SIG-M5 (cell line): ENCODE results near the gene CHD6.

Source experiments
- DNase-seq: peaks from one replicate; lab custom pipeline; 2025; lab: John Stamatoyannopoulos, UW

The CHD6 gene

DNA sequence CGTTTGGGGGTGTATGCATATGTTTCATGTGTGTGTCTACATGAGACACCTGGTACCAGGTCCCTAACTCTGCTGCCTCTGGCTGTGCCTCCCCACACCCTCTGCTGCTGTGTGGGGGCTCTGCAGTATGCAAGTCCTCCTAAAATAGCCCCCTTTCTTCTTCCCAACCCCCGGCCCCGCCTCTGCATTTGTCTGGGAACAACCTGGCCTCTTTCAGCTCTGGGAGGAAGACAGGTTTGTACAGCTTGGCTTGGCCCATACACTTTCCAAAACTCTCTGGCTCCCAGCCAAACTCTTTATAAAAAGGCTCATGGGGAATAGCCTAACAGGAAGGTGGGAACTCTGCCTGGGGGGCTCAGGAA is 224.5 kb downstream of the CHD6 start:
- DNase-seq = no peak

DNA sequence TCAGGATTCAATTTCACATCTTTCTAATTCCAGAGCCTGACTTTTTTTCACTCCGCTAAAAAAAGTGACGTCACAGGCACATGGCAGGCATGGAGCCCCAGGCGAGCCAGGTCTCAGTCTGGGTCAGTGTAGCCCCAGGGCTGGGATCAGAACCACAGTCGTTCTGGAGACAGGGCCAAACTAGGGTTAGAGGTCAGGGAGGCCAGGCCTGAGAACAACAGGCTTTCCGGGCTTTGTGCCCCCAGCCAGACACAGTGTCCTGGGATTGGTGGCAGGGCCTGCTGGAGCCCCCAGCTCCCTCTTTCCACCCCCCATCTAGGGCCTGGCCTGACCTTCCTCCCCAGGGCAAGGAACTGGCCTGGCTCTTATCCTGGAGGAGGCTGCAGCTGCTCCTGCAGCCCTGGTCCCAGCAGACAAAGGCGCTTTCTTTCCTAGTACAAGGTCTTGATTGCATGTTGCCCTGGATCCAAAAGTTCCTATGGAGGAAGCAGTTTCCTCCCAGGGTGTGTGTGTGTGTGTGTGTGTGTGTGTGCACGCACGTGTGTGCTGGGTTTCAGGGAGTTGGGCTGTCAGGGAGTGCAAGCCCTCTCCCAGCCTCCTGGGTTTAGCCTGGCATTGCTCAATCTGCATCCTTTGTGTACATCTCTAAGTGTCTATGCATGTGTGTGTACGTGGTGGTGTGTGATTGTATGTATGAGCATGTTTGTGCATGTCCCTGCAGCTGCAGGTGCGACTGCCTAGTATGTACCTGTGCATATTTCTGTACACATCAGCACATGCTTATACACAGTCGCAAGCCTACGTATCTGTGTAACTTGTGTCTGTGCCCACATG is 225.1 kb downstream of the CHD6 start:
- no peak for DNase-seq

DNA sequence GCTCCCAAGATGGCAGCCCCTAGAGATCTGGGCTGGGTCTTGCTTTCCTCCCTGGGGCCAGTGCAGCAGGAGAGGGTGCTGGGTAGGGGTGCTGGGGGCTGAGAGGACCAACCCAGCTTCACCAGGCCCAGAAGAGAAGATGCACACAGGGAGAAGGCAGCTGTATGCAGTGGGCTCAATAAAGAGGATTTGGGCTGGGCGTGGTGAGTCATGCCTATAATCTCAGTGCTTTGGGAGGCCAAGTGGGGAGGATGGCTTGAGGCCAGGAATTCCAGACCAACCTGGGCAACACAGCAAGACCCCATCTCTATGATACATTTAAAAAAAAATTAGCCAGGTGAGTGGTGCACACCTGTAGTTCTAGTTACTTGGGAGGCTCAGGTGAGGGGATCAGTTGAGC is 225.9 kb downstream of the CHD6 start:
- no peak for DNase-seq

DNA sequence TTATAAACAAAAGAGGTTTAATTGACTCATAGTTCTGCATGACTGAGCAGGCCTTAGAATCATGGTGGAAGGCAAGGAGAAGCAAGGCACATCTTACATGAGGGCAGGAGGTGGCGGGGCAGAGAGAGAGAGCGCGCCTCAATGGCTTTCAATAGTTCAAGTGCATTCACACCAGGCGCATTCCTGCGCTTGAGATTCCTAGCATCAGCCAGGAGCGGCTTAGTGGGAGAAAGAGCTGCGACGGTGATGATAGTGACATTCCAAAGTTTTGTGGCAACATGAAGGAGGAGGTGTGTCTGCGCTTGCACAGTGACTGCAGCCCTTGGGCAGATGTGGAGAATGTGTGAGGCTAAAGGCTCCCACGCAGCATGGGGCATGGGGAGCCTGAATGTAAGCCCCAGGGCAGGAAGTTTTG is 226.6 kb downstream of the CHD6 start:
- no peak for DNase-seq

DNA sequence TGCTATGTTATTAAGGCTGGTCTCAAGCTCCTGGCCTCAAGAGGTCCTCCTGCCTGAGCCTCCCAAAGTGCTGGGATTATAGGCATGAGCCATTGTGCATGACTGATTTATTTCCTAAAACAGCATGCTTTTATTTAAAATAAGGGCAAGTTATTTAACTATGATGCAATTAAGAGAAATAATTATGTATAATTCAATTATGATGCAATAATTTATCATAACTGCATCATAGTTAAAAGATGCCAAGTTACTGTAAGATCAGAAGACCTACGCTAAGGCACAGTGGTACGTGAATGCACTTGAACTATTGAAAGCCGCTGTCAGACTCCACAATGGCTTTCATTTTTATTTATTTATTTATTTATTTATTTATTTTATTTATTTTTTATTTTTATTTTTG is 227.3 kb downstream of the CHD6 start:
- no peak for DNase-seq

DNA sequence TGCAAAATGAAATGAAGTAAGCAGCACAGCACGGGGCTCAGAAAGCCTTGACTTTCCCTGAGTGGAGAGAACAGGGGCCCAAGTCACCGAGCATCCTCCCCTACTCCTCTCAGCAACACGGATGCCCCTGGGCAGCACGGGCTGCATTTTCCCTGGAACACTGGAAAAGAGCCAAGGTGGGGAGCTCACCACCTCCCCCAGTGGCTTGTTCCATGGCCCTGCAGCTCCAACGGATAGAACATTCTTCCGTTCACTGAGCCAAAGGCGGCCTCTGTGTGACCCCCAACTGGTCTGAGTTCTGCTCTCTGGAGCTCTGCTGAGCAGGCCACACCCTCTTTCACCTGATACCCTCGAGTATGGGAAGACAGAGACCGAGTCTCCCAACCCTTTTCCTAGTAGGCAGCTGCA is 230.7 kb downstream of the CHD6 start:
- DNase-seq = no peak

DNA sequence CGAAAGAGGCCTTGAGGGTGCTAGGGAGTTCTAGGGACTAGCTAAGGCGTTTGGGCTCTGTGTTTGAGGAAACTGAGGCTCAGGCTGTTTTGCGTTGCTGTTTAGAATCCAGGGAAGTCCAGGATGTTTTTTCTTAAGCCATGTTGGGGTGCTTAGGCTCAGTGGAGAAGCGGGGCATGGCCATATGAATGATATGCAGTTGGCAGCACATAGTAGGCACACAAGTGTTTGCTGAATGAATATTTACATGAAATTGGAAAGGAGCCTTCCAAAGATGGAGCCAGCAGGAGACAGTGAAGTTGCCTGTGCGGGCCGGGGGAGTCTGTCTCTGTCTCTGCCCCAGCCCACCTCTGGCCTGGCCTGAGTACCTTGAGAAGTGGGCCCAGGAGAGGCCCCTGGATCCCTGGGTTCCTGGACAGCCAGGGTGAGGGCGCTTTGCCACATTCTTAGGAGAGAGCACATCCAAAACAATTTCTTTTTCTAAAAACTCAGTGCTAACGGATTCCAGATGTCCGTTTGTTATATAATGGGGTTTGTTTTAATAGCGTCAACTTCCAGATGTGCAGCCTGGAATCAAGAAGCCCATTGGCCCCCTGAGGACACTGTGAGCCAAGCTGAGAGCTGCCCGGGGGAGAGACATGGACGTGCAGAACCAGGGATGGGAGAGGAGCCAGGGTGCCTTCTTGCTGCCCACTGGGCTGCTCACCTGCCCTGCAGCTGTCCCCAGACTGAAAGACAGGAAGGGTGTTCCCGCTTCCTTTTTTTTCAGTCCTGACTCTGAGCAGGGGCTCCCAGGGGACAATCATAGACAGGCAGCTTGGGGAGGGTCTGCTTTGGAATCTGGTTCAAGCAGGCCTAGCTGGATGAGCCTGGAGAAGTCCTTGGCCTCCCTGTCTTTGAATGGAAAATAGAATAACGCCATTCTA is 231.4 kb downstream of the CHD6 start:
- no peak for DNase-seq

DNA sequence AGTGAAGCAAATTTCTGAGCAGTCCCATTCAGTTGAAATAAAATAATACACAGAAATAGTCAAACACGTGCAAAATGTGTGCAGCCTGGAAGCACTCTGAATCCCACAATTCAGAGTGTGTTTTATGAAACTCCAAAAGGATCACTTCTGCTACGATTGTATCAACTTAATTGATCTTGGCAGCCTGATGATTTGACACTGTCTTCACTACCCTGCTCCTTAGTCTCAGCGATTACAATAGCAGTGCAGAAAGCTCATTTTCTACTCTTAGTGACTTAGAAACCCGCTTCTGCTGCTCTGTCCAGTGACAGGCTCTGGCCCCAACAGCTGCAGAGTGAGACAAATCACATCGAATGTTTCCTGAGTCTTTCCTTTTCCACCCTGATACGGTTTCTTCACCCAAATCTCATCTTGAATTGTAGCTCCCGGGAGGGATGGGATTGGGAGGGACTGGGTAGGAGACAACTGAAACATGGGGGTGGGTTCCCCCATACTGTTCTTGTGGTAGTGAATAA is 235.3 kb downstream of the CHD6 start:
- no peak for DNase-seq

DNA sequence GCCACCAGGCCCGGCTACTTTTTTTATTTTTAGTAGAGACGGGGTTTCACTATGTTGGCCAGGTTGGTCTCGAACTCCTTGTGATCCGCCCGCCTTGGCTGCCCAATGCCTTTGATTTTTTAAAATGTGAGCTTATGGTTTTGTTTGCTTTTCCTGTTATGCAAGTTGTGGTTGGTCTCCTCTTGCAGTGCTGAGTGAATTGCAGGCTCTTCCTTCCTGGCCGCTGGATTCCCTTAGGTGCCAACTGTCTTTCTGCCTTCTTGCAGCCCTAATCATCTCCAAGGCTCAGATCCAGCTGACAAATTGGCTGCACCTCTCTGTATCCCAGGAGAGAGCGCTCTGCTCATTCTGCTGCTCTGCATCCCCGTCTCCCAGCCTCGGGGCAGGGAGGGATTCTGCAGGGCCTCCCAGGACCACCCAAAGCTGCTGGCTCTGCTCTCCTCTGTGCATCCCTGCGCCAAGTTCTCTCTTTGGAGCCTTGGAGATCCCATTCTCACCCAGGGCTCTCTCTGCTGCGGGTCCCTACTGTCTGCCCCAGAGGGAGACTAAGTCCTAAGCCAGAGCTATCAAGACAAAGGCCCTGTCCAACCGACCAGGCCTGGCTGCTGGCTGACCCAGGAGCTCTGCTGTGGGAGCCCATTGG is 237.5 kb downstream of the CHD6 start:
- DNase-seq = no peak

DNA sequence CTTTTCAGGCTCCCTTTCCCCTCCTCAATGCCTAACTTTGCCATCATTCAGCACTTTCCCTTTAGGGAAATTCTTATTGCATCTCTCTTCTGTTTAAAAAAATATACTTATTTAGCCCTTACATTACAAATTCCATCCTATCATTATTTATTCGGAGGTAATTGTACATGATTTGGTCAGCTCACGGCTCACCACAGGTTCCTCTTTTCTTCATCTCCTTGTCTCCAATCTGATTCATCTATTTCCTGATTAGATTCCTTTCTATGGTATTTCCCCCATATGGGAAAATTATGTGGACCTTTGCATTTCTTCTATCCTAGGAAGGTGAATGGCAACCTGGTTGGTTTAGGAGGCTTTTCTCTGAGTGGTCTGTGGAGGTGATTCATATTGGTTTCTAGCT is 238.6 kb downstream of the CHD6 start:
- no peak for DNase-seq

DNA sequence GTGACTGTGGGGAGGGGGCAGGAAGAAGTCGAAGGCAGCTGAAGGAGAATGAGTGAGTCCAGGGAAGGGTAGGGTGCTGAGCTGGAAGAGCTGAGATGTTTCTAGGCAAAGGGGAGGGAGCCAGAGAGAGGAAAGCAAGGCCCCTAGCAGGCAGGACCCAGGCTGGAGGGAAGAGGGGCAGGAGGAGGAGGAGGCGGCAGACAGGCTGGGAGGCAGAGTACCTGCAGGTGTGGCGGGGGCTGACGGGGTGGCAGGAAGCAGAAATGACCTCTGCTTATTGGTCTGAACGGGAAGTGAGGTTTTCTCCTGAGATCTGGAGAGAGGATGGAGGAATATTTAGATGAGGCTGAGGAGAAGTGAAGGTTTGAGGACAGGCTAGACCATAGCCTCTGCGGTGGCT is 240.9 kb downstream of the CHD6 start:
- no peak for DNase-seq

DNA sequence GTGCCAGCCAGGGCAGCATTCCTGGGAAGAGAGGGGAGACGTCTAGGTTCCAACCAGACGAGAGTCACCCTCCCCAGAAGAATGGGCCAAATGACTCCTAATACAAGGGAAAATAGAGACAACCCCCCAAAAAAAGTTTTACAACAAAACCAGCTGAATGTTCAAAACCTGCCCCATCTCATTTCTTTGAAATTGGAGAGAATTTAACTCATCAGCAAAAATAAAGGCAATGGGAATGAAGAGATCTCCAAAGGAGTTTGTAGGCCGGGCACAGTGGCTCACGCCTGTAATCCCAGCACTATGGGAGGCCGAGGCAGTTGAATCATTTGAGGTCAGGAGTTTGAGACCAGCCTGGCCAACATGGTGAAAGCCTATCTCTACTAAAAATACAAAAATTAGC is 241.8 kb downstream of the CHD6 start:
- DNase-seq = no peak

DNA sequence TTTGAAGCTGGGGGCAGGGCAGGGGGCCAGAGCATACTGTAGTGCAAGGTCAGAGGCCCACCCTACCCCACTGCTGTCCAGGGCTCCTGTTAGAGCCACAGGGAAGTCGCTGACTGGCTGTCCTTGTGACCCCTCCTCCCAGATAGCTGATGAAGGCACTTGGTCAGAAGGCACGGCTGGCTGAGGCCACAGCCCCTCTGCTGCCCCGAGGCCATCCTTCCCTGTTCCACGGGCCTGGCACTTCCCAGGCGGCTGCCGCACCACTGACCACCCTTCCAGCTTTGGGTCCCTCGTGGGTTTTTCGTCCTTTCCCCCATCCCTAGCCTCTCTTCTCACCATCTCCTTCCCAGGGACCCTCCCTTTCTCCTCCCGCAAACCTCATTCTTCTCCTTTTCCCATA is 242.3 kb downstream of the CHD6 start:
- no peak for DNase-seq

DNA sequence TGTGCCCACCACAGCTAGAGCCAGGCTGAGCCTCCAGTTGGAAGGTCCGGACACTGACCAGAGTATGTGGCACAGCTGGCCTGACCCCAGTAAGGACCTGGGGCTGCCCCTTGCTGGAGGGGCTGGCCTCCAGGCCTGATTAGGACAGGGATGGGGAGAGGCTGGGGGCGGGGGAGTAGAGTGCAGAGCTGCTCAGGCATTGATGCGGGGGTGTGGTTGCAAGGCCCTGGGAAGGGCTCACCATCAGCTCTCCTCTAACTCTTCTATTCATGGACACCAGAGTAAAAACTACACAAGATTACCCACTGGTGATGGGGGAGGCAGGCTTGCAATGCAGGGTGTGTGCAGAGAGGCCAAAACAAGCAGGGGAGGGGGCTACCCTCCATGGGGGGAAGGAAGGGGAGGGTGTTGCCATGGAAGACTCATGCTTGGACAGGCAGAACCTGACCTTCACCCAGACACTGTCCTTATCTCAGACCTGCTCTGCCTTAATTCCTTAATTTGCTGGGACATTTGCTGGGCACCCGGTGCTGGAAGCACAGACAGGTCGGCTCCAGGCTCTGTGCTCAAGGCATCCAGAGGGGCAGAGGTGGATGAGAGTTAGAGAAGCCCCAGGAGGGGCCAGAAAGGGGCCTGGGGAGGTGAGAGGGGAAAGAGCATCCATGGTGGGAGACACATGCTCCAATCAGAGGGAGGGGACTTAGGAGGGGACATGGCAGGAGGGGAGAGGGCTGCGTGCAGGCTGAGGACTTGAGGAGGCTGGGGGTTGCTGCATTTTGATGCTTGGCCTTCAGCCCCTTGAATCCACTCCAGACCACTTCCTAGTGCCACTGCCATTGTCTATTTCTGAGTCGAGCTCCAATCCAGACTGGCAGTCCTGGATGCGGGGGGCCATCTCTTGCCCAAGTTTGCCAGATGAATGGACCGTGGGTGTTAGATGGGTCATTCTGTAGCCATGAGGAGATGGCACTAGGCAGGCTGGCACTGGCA is 244.0 kb downstream of the CHD6 start:
- no peak for DNase-seq

DNA sequence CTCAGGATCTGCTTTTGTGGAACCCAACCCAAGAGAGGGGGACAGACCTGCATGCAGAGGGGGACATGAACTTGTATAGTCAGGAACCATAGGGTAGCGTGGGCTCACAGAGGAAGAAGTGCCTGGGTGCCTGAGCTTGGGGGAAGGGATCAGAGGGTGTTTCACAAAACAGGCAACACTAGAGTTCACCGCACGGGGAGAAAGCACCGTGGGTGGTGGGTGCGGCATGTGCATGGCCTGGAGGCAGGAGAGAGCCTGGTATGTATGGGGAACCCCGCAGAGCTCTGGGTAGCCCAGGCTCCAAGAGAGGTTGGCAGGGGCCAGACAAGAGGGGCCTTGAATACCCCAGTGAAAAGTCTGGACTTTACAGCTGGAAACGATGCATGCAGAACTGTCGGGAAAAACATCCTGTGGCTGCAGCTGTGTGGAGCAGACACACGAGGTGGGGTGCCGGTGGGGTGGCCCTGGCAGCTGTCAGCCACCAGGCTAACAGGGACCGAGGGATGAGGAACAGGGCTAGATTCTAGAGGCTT is 244.9 kb downstream of the CHD6 start:
- DNase-seq = no peak

DNA sequence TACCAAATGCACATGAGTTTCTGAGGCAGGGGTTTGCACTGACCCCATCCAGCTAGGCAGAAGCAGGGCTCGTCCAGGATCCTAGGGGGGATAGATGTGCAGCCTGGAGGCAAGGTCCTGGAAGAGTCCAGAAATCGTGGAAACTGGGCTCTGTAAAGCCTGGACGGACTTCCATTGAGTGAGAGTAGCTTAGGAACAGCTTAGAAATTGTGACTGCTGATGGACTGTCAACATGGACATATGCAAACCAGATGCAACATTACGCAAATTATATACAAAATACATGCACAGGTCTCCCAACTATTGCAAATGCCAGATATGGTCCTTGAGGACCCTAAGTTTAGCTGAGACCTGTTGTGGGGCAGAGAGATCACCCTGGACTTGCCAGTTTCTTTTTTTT is 246.8 kb downstream of the CHD6 start:
- DNase-seq = no peak

DNA sequence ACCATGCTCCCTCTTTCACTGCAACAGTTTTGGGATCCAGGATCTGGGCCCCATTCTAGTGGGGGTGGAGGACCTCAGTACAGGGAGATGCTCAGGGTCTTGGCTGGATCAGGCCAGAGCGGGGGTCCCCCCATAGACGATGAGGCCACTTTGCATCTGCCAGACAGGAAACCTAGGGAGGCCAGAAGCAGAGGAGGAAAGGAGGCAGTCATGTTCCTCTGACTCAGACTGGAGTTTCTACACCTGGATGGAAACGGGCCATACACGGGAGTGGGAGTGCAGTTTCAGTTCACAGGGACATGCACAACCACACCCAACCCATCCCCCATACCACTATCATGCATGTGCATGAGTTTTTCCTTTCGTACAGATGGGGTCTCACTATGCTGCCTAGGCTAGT is 248.0 kb downstream of the CHD6 start:
- DNase-seq = no peak

DNA sequence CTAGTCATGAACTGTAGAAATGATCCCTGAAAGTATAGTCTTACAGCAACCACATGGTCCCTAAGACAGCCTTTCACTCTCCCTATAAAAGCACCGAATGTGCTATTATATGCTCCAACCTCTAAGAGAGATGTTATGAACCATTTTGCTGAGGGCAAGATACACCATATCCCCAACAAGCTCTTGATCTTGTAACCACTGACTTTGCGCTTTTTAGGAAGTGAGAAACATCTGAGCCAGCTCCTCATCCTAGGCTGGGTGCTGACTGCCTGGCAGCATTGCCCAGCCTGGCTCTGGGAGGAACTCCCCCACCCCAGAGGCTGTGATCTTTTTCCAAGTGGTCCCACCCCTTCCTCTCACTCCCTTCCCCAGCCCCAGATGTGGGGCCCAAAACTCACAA is 248.5 kb downstream of the CHD6 start:
- DNase-seq = no peak

DNA sequence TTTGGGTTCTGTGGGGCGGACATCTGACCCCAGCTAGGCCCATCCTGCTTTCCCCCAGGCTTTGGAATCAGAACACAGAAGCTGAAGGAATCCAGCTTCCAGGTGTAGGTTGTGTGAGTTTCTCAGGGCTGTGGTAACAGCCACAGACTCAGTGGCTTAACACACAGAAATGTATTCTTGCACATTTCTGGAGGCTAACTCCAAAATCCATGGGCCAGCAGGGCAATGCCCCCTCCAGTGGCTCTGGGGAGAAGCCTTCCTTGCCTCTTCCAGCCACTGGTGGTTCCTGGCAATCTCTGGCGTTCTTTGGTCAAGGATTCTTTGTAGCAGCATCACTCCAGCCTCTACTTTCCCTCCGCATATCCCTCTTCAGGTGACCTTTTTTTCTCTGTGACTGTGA is 250.2 kb downstream of the CHD6 start:
- DNase-seq = no peak

DNA sequence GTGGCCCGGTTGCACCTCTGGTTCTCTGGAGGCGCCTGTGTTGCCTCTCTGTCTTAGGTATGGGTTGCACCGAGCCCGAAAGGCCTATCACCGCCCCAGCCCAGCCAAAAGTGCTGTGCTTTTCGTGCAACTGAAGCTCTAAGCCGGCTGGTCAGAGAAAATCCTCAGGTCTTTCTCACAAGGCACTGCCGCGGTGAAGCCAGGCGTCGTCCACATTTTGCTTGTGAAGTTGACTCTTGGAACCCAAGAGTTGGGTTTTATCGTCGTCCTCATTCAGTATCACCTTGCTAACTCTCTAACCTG is 250.8 kb downstream of the CHD6 start:
- no peak for DNase-seq
